SU-DHL-6 (cell line): Measurements from ENCODE around the gene SLC9C1.

Source experiments
- H2AFZ ChIP-seq: fragments of 200-600 bp; sonication (generic); 2 replicates; pipeline ENCODE4 v1.6.1; 2014; ENCODE audit warnings: low read depth, mild to moderate bottlenecking, moderate library complexity, mixed read lengths, antibody characterized with exemption, low read length; ENCODE audit not compliant: severe bottlenecking
- H3F3A ChIP-seq: fragments of 200-600 bp; shearing (Covaris generic); 2 replicates; pipeline ENCODE4 v1.6.0; 2016; ENCODE audit warnings: antibody characterized with exemption, mild to moderate bottlenecking; ENCODE audit not compliant: insufficient read depth
- H3K27ac ChIP-seq: fragments of 200-600 bp; sonication (generic); 2 replicates; pipeline ENCODE4 v1.5.1; 2016; ENCODE audit warnings: low read depth, mild to moderate bottlenecking, low read length, moderate library complexity, mixed read lengths
- H3K27me3 ChIP-seq: fragments of 200-600 bp; sonication (generic), shearing (Covaris generic); 2 replicates; pipeline ENCODE4 v1.6.0; 2014; ENCODE audit warnings: mild to moderate bottlenecking, low read length
- H3K36me3 ChIP-seq: fragments of 200-600 bp; sonication (generic); 2 replicates; pipeline ENCODE4 v1.6.1; 2014; ENCODE audit warnings: mild to moderate bottlenecking, low read length, mixed read lengths
- H3K4me2 ChIP-seq: fragments of 300-600, 200-600 bp; shearing (Covaris generic), sonication (generic); 2 replicates; pipeline ENCODE4 v1.6.0; 2014; ENCODE audit warnings: low read length, low read depth, mild to moderate bottlenecking; ENCODE audit not compliant: poor library complexity, severe bottlenecking
- H3K4me3 ChIP-seq: fragments of 200-600 bp; sonication (generic); 2 replicates; pipeline ENCODE4 v1.5.1; 2014; ENCODE audit warnings: antibody characterized with exemption, low read length, mild to moderate bottlenecking, mixed read lengths; ENCODE audit not compliant: insufficient read depth, poor library complexity, severe bottlenecking
- H3K79me2 ChIP-seq: fragments of 200-600 bp; sonication (generic); 2 replicates; pipeline ENCODE4 v1.6.1; 2014; ENCODE audit warnings: mild to moderate bottlenecking, low read length, moderate library complexity; ENCODE audit not compliant: insufficient read depth
- H3K9ac ChIP-seq: fragments of 200-600 bp; sonication (generic); 2 replicates; pipeline ENCODE4 v1.7.0; 2014; ENCODE audit warnings: mild to moderate bottlenecking, low read length
- H3K9me2 ChIP-seq: fragments of 200-600 bp; sonication (generic); replicated peaks from 2 replicates; pipeline ENCODE4 v1.6.1; 2014; ENCODE audit warnings: low read length; ENCODE audit not compliant: insufficient read depth
- H3K9me3 ChIP-seq: fragments of 200-600 bp; sonication (generic); 2 replicates; pipeline ENCODE4 v1.6.1; 2014; ENCODE audit warnings: low read length, mixed read lengths; ENCODE audit not compliant: insufficient read depth
- H4K20me1 ChIP-seq: fragments of 200-600 bp; sonication (generic); 2 replicates; pipeline ENCODE4 v1.6.1; 2014; ENCODE audit warnings: low read depth, mild to moderate bottlenecking, antibody characterized with exemption, low read length, moderate library complexity, mixed read lengths
- EZH2phosphoT487 ChIP-seq: fragments of 200-600 bp; sonication (generic), shearing (Covaris generic); conservative IDR thresholded peaks from 2 replicates; pipeline ENCODE4 v1.6.1; 2018; ENCODE audit warnings: mild to moderate bottlenecking, antibody characterized with exemption, low read length, moderate library complexity, mixed read lengths
- TF ChIP-seq, protein P1 (sequence below): fragments of 200-600 bp; sonication (generic); IDR thresholded peaks from one replicate; pipeline ENCODE4 v1.5.1; 2017; ENCODE audit warnings: antibody characterized with exemption, mild to moderate bottlenecking, low read length, moderate library complexity; ENCODE audit not compliant: insufficient read depth, poor library complexity, severe bottlenecking

Gene SLC9C1

DNA sequence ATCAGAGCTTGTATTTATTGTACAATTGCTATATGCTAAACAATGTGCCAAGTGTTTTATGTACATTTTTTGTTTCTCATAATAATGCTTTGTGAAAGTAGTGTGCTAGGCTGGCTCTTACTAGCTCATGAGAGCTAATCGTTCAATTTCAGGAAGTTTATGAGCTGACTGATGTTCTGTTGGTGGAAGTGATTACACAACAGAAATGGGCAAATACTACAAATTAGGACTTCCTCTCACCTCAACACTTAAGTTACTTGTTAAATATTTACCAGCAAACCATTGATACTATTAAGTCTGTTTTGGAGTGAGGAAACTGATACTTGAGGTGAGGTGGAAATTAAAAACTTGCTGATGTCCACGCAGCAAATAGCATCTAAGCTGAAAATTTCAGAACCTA, 32.3 kb downstream of the SLC9C1 start:
- no peaks in the 10 kb centered on the region for H3K9me3 ChIP-seq
- H3F3A ChIP-seq, result no peaks in the 10 kb centered on the region
- no peak overlapping the region for H3K4me2 ChIP-seq
- no peaks in the 10 kb centered on the region for H3K36me3 ChIP-seq
- H3K9ac ChIP-seq, result no peak overlapping the region
- no peaks in the 10 kb centered on the region for H3K27me3 ChIP-seq
- H2AFZ ChIP-seq, result no peak overlapping the region
- TF ChIP-seq, protein P1, sequence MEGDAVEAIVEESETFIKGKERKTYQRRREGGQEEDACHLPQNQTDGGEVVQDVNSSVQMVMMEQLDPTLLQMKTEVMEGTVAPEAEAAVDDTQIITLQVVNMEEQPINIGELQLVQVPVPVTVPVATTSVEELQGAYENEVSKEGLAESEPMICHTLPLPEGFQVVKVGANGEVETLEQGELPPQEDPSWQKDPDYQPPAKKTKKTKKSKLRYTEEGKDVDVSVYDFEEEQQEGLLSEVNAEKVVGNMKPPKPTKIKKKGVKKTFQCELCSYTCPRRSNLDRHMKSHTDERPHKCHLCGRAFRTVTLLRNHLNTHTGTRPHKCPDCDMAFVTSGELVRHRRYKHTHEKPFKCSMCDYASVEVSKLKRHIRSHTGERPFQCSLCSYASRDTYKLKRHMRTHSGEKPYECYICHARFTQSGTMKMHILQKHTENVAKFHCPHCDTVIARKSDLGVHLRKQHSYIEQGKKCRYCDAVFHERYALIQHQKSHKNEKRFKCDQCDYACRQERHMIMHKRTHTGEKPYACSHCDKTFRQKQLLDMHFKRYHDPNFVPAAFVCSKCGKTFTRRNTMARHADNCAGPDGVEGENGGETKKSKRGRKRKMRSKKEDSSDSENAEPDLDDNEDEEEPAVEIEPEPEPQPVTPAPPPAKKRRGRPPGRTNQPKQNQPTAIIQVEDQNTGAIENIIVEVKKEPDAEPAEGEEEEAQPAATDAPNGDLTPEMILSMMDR, result no peak
- TF ChIP-seq EZH2phosphoT487, result no peak
- H3K9me2 ChIP-seq, result no peaks in the 10 kb centered on the region
- no peak overlapping the region for H3K27ac ChIP-seq
- no peaks in the 10 kb centered on the region for H4K20me1 ChIP-seq
- no peaks in the 10 kb centered on the region for H3K79me2 ChIP-seq
- no peak overlapping the region for H3K4me3 ChIP-seq

DNA sequence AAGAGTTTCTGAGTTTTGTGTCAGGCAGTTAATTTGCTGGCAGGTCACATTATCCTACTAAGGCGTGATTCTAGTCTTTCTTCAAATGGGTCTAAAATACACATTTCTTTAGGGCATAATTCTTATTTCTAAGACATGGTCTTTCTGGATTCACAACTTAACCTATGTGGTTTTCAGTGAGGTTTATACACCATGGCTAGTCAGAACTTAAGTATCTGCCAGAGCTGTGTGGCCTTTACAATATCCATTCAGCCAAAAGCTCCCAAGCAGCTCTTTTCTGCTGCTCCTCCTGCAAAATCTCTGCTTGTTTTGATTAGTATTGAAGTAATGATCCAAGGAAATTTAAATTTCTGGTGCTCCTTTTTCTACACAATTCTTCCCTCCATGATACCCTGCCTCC, 33.5 kb downstream of the SLC9C1 start:
- H3K4me3 ChIP-seq, result no peak overlapping the region
- H3F3A ChIP-seq, result no peaks in the 10 kb centered on the region
- no peaks in the 10 kb centered on the region for H3K79me2 ChIP-seq
- no peak overlapping the region for H3K27ac ChIP-seq
- no peaks in the 10 kb centered on the region for H3K9me3 ChIP-seq
- H3K36me3 ChIP-seq, result no peaks in the 10 kb centered on the region
- no peak overlapping the region for H2AFZ ChIP-seq
- H3K9me2 ChIP-seq, result no peaks in the 10 kb centered on the region
- TF ChIP-seq, protein P1, result no peak
- no peak for TF ChIP-seq EZH2phosphoT487
- H3K9ac ChIP-seq, result no peak overlapping the region
- H3K4me2 ChIP-seq, result no peak overlapping the region
- H4K20me1 ChIP-seq, result no peaks in the 10 kb centered on the region
- no peaks in the 10 kb centered on the region for H3K27me3 ChIP-seq

DNA sequence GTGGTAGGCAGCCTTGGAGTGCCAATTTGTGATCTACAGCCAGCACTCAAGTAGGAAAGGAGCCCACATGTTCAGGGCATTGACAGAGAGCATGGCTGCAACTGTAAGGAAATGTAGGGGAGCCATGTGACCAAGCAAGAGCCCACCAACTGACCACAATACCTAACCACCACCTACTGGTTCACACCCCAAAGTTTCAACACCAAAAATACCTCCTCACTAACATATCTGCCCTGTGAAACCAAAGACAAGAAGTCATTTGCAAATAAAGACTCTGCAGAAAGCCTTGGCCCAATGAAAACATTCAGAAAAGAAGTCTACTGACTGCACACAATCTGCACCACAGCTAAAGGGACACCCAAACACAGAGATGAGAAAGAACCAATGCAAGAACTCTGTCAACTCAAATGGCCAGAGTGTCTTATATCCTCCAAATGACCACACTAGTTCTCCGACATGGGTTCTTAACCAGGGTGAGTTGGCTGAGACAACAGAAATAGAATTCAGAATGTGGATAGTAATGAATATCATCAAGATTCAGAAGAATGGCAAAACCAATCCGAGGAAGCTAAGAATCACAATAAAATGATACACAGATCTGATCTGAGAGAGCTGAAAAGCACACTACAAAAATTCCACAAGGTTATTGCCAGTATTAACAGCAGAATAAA, 40.6 kb downstream of the SLC9C1 start:
- no peaks in the 10 kb centered on the region for H4K20me1 ChIP-seq
- H3K4me2 ChIP-seq, result no peak overlapping the region
- H3K79me2 ChIP-seq, result no peaks in the 10 kb centered on the region
- no peak overlapping the region for H2AFZ ChIP-seq
- H3K27ac ChIP-seq, result no peak overlapping the region
- no peaks in the 10 kb centered on the region for H3F3A ChIP-seq
- H3K9me2 ChIP-seq, result no peaks in the 10 kb centered on the region
- no peaks in the 10 kb centered on the region for H3K36me3 ChIP-seq
- H3K9ac ChIP-seq, result no peak overlapping the region
- H3K9me3 ChIP-seq, result no peaks in the 10 kb centered on the region
- TF ChIP-seq, protein P1, result no peak
- TF ChIP-seq EZH2phosphoT487, result no peak
- H3K4me3 ChIP-seq, result no peak overlapping the region
- no peaks in the 10 kb centered on the region for H3K27me3 ChIP-seq
